ENCODE data around the gene SUCLG2. TPM values are rescaled to one million over a fixed set of nuclear protein-coding genes. Genes with fewer than 3 reads are reported as not detected.

SUCLG2 gene
- total RNA-seq, 1 experiment from 2014 or later = 22.3 TPM

GRCh38 chr3:67661089-67661488 is 6.7 kb upstream of the SUCLG2 start:
- Histone ChIP-seq H3K4me3 (ENCODE audit: low read length) (no peak overlapping the region), H3K9ac (ENCODE audit: low read length) (no peak overlapping the region), H3K27ac (ENCODE audit: low read length) (no peak overlapping the region), H2AFZ (ENCODE audit: low read length) (no peak overlapping the region), H3K4me2 (ENCODE audit: low read length) (no peak overlapping the region), H3K9me3 (ENCODE audit: low read length) (no peaks in the 10 kb centered on the region), H3K4me1 (ENCODE audit: insufficient read depth, low read length) (no peaks in the 10 kb centered on the region), H4K20me1 (ENCODE audit: low read length) (no peaks in the 10 kb centered on the region), H3K36me3 (ENCODE audit: low read depth, low read length) (no peaks in the 10 kb centered on the region), H3K9me2 (replicated peaks; ENCODE audit: low read length) (no peaks in the 10 kb centered on the region), H3F3A (ENCODE audit: low read length, unreplicated experiment) (no peaks in the 10 kb centered on the region), H3K79me2 (ENCODE audit: low read length) (no peaks in the 10 kb centered on the region), H3K27me3 (ENCODE audit: low read length) (no peaks in the 10 kb centered on the region)
- ChIA-PET POLR2A (ENCODE audit: unreplicated experiment) (no interaction called here), CTCF (no interaction called here)
- BruUV-seq (replicated peaks) = no TSS peak
- DNase-seq = no peak
- ATAC-seq = no peak
- TF ChIP-seq EZH2 (IDR thresholded peaks at IDR 0.05; ENCODE audit: low read length, unreplicated experiment) (no peak), EZH2phosphoT487 (IDR thresholded peaks at IDR 0.05; ENCODE audit: borderline replicate concordance, low read length) (no peak), CTCF (conservative IDR thresholded peaks at IDR 0.05; ENCODE audit: low read depth, low read length) (no peak)
- intact Hi-C loops (cut with micrococcal nuclease) = no loop called here

- intact Hi-C loops (cut with micrococcal nuclease) = no loop called here
- no peak for ATAC-seq
- CTCF ChIA-PET = no interaction called here
Observed at GRCh38 chr3:67657192-67657591, 2.8 kb upstream of the SUCLG2 start.

GRCh38 chr3:67656614-67657013 is 2.2 kb upstream of the SUCLG2 start:
- no peak overlapping the region for H3K9ac ChIP-seq (ENCODE audit: low read length)
- H3K4me1 ChIP-seq (ENCODE audit: insufficient read depth, low read length) = peaks cover 13% of the 10 kb centered on the region
- peaks cover 34% of the 10 kb centered on the region for H3K79me2 ChIP-seq (ENCODE audit: low read length)
- no peaks in the 10 kb centered on the region for H4K20me1 ChIP-seq (ENCODE audit: low read length)
- DNase-seq = no peak
- H3K36me3 ChIP-seq (ENCODE audit: low read depth, low read length) = no peaks in the 10 kb centered on the region
- no peak overlapping the region for H3K27ac ChIP-seq (ENCODE audit: low read length)
- H3K4me3 ChIP-seq (ENCODE audit: low read length) = no peak overlapping the region
- no peaks in the 10 kb centered on the region for H3K9me2 ChIP-seq (replicated peaks; ENCODE audit: low read length)
- no peaks in the 10 kb centered on the region for H3K27me3 ChIP-seq (ENCODE audit: low read length)
- no peak for TF ChIP-seq EZH2phosphoT487 (IDR thresholded peaks at IDR 0.05; ENCODE audit: borderline replicate concordance, low read length)
- no peak for TF ChIP-seq CTCF (conservative IDR thresholded peaks at IDR 0.05; ENCODE audit: low read depth, low read length)
- TF ChIP-seq EZH2 (IDR thresholded peaks at IDR 0.05; ENCODE audit: low read length, unreplicated experiment) = no peak
- H3K4me2 ChIP-seq (ENCODE audit: low read length) = no peak overlapping the region
- no peak for ATAC-seq
- ChIA-PET CTCF (no interaction called here), POLR2A (ENCODE audit: unreplicated experiment) (no interaction called here)
- BruUV-seq (replicated peaks) = no TSS peak
- no peaks in the 10 kb centered on the region for H3F3A ChIP-seq (ENCODE audit: low read length, unreplicated experiment)
- no peaks in the 10 kb centered on the region for H3K9me3 ChIP-seq (ENCODE audit: low read length)
- intact Hi-C loops (cut with micrococcal nuclease) = no loop called here
- no peak overlapping the region for H2AFZ ChIP-seq (ENCODE audit: low read length)

More at GRCh38 chr3:67657192-67657591, 2.8 kb upstream of the SUCLG2 start:
- Histone ChIP-seq H3K27ac (ENCODE audit: low read length) (no peak overlapping the region), H3K27me3 (ENCODE audit: low read length) (no peaks in the 10 kb centered on the region), H3K36me3 (ENCODE audit: low read depth, low read length) (no peaks in the 10 kb centered on the region), H3K4me1 (ENCODE audit: insufficient read depth, low read length) (peaks cover 13% of the 10 kb centered on the region), H3K4me2 (ENCODE audit: low read length) (no peak overlapping the region), H3K9me2 (replicated peaks; ENCODE audit: low read length) (no peaks in the 10 kb centered on the region), H3K9ac (ENCODE audit: low read length) (no peak overlapping the region), H3K9me3 (ENCODE audit: low read length) (no peaks in the 10 kb centered on the region), H3F3A (ENCODE audit: low read length, unreplicated experiment) (no peaks in the 10 kb centered on the region), H2AFZ (ENCODE audit: low read length) (no peak overlapping the region), H3K4me3 (ENCODE audit: low read length) (no peak overlapping the region), H3K79me2 (ENCODE audit: low read length) (peaks cover 28% of the 10 kb centered on the region), H4K20me1 (ENCODE audit: low read length) (no peaks in the 10 kb centered on the region)
- POLR2A ChIA-PET (ENCODE audit: unreplicated experiment) = no interaction called here
- DNase-seq = no peak
- no peak for TF ChIP-seq EZH2phosphoT487 (IDR thresholded peaks at IDR 0.05; ENCODE audit: borderline replicate concordance, low read length)
- no peak for TF ChIP-seq EZH2 (IDR thresholded peaks at IDR 0.05; ENCODE audit: low read length, unreplicated experiment)
- TF ChIP-seq CTCF (conservative IDR thresholded peaks at IDR 0.05; ENCODE audit: low read depth, low read length) = no peak
- BruUV-seq (replicated peaks) = no TSS peak
